ENCODE data around the gene BRINP2.

BRINP2 gene

GRCh38 chr1:177301425-177302124 lies 130.8 kb downstream of the BRINP2 start:
- H3K36me3 ChIP-seq = no peaks in the 10 kb centered on the region
- no peak for DNase-seq
- H3K27me3 ChIP-seq (ENCODE audit: insufficient read depth, low read depth, severe bottlenecking) = peaks cover 28% of the 10 kb centered on the region
- H3K9me3 ChIP-seq (ENCODE audit: severe bottlenecking) = no peaks in the 10 kb centered on the region
- no peak overlapping the region for H3K4me3 ChIP-seq (ENCODE audit: low read depth, low read length)
- H3K27ac ChIP-seq = no peak overlapping the region
- TF ChIP-seq CTCF (IDR thresholded peaks at IDR 0.05; ENCODE audit: low read depth, low read length) = no peak

GRCh38 chr1:177302357-177303044 lies 131.7 kb downstream of the BRINP2 start:
- no peak overlapping the region for H3K27ac ChIP-seq
- no peak for TF ChIP-seq CTCF (IDR thresholded peaks at IDR 0.05; ENCODE audit: low read depth, low read length)
- no peak for DNase-seq
- H3K27me3 ChIP-seq (ENCODE audit: insufficient read depth, low read depth, severe bottlenecking) = peaks cover 37% of the 10 kb centered on the region
- no peaks in the 10 kb centered on the region for H3K9me3 ChIP-seq (ENCODE audit: severe bottlenecking)
- no peak overlapping the region for H3K4me3 ChIP-seq (ENCODE audit: low read depth, low read length)
- H3K36me3 ChIP-seq = no peaks in the 10 kb centered on the region

DNA sequence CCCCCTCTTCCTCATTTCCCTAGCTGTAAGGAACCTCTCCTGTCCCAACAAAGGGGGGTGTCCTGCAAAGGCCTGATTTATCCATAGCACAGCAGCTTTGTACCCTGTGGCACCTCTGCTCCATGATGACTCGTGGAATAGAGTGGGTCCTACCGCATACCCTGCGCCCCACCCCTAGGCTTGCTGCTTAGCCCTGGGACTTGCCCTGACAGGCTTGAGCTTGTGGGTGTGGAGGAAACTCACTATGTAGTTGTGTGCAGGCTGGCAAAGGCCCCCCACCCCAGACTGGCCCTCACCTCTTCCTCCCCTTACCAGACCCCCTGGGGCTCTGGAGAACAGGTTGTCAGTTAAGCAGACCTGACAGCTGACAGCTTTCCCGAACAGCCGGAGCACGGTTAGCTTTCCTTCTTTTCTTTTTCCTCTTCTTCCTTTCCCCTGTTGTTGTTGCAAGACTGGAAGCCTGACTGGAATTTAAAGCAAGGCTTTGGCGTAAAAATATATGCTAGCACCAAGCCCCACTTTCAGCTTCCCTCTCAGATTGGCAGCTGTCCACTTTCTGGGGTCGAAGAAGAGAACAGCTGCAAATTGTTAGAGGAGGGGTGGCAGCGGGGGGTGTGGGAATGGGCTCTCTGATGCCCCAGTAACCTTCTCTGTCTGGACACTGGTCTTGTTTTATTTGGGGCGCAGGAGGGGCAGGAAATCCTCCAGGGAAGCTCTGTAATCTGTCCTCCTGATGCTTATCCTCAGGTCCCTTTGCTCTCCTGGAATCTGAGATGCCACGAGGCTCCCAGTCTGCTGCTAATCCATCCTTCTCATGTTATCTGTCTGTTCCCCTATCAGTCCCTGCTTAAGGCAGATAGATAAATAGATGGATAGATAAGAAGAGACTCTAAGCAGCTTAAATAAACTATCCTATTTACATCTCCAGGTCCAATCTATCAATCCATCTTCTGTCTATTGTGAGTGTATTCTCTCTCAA lies 134.6 kb downstream of the BRINP2 start:
- Histone ChIP-seq H3K4me3 (ENCODE audit: low read depth, low read length) (no peak overlapping the region), H3K9me3 (ENCODE audit: severe bottlenecking) (no peaks in the 10 kb centered on the region), H3K36me3 (no peaks in the 10 kb centered on the region), H3K27me3 (ENCODE audit: insufficient read depth, low read depth, severe bottlenecking) (peaks cover 65% of the 10 kb centered on the region), H3K27ac (no peak overlapping the region)
- TF ChIP-seq CTCF (IDR thresholded peaks at IDR 0.05; ENCODE audit: low read depth, low read length) = no peak
- peak; percentile 89 for DNase-seq

- Histone ChIP-seq H3K36me3 (no peaks in the 10 kb centered on the region), H3K27ac (no peak overlapping the region)
- no peak for TF ChIP-seq CTCF (IDR thresholded peaks at IDR 0.05; ENCODE audit: low read depth, low read length)
These were observed 135.3 kb downstream of the BRINP2 start for GRCh38 chr1:177306019-177306415.

DNA sequence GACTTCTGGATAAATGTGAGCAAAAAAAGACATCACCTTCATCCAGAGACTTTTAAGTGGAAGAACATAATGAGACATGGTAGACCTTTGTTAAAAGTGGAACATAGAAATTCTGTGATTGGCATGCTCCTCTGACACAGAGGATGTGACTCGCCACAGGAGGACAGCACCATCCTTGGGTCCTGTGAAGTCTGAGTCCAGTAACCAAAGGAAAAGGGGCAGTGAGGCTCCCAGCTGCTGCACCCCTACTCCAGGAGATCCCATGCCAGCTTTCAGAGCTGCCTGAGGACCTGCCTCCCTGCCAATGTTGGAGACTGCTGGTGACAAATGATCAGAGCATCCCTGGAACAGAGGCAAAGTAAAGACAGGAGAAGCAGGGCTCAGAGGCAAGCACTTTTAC lies 136.2 kb downstream of the BRINP2 start:
- DNase-seq = no peak
- no peak overlapping the region for H3K27ac ChIP-seq

More at GRCh38 chr1:177306019-177306415, 135.3 kb downstream of the BRINP2 start:
- no peak for DNase-seq
- Histone ChIP-seq H3K27me3 (ENCODE audit: insufficient read depth, low read depth, severe bottlenecking) (peaks cover 67% of the 10 kb centered on the region), H3K4me3 (ENCODE audit: low read depth, low read length) (no peak overlapping the region), H3K9me3 (ENCODE audit: severe bottlenecking) (no peaks in the 10 kb centered on the region)

More for the DNA sequence above, 136.2 kb downstream of the BRINP2 start:
- no peaks in the 10 kb centered on the region for H3K36me3 ChIP-seq
- no peak overlapping the region for H3K4me3 ChIP-seq (ENCODE audit: low read depth, low read length)
- no peaks in the 10 kb centered on the region for H3K9me3 ChIP-seq (ENCODE audit: severe bottlenecking)
- peaks cover 72% of the 10 kb centered on the region for H3K27me3 ChIP-seq (ENCODE audit: insufficient read depth, low read depth, severe bottlenecking)
- TF ChIP-seq CTCF (IDR thresholded peaks at IDR 0.05; ENCODE audit: low read depth, low read length) = no peak

Data from WERI-Rb-1 (cell line).